ENCODE data around the gene IQGAP3. TPM values are rescaled to one million over a fixed set of nuclear protein-coding genes. Genes with fewer than 3 reads are reported as not detected.

IQGAP3 gene
- polyA plus RNA-seq, 4 donors, result 9.6 to 18.8 (median 14.6) TPM

DNA sequence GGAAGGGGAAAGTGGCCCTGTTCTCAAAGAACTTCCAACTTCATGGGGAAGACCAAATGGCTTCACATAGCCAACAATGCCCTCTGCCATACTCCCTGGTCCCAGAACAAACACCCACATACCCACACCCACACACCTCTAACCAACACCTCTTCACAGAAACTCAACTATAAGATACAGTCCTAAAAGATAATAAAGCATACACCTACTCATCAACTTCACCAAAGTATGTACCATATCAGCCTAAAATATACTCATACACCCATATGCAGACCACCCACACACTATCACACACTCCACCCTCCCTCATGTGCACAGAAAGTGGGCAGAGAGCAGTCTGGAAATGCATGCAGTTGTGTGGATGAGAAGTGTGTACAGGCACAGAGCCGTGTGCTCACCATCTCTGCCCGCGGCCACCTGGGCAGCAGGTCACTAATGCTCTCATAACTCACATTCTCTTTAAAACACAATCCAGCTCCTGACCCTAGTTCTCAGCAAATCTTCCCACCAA lies 27.7 kb downstream of the IQGAP3 start:
- DNase-seq (ENCODE audit: low read depth in 4 of 4, low spot score in 2 of 4), result no peak

DNA sequence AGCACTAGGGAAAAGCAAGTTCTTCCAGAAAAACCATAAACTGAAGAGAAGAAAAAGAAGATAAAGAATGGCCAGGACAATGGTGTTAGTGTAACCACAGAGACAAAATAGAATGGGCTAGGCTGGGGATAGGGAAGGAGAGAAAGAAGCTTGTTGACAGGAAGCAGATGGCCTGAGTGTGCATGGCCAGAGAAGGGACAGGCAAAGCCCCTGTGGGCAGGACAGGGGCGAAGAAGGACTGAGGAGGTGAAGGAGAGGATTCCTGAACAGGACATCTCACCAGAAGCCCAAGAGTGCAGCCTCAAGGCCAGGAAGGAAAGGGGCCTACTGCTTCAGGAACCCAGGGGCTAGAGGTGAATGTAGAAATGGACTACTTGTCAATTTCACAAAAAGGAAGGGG lies 29.3 kb downstream of the IQGAP3 start:
- no peak for DNase-seq (ENCODE audit: low read depth in 4 of 4, low spot score in 2 of 4)

DNA sequence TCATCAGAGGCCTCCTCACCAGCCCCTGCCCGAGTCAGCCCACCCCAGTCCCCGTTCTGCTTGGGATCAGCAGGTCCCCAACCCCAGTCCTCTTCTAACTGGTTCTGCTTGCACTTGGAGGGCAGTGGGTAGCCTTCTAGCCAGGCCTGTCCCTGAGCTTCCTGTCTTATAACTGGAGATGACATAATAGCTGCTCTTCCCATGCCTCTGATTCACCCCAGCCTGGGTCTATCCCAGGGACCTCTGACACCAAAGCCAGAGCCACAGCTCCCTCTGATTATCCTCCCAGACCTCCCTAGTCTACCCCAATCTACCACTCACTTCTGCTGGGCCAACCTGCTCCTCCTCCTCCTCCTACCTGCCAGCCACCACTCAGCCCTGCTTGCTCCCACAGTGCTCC lies 31.4 kb downstream of the IQGAP3 start:
- DNase-seq (ENCODE audit: low read depth in 4 of 4, low spot score in 2 of 4), result no peak

DNA sequence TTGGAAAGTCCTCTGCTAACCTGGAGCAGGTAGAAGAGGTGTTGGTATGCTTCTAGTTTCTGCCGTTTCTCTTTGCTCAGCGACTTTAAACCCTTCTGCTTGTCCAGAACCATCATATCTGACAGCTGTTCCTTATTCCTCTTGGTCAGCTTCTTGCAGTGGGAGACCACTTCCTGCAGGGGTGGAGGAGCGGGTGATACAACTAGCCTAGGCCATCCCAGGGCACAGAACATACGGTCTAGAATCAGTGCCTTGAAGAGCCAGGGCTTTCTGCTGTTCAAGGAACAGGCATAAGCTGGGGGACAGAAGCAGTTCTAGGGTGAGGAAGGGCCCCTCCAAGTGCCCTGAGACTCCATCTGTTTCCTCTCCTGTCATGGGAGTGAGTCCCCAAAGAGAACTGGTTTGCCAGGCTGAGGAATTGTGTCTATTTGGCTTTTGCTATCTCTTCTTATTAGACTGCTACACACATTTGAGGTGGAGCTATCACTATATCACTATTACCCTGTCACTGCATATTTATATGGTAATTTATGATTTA lies 32.5 kb downstream of the IQGAP3 start:
- no peak for DNase-seq (ENCODE audit: low read depth in 4 of 4, low spot score in 2 of 4)

DNA sequence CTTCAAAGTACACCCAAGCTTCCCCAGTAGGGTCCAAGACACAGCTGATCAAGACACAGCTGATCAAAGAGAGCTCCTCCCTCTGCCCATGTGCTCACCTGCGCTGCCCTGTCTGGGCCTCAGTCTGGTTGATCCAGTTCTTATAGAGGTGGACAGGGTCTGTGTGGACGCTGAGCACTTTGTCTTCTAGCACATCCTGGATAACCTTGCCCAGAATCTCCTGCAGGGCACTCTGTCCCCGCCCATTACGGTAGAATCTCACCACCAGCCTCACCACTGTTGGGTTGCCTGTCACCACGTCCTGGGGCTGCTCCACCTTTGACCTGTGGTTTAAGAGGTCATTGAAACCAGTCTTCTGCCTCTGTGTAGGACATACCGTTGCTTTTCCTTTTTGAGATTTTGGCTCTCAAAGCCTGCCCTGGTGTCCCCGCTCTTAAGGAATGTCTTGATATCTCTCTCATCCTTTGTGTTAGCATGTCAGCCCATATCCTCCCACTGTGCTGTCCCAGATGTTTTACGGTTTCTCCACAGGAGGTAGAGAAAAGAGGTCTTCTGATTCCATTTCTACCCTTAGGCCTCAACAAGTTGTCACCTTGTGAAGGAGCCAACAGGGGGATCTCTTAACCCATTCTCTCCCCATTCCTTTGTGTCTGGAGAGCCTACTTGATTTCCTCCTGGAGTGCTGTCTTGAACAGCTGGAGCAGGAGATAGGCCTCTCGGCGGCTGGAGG lies 33.5 kb downstream of the IQGAP3 start:
- no peak for DNase-seq (ENCODE audit: low read depth in 4 of 4, low spot score in 2 of 4)

DNA sequence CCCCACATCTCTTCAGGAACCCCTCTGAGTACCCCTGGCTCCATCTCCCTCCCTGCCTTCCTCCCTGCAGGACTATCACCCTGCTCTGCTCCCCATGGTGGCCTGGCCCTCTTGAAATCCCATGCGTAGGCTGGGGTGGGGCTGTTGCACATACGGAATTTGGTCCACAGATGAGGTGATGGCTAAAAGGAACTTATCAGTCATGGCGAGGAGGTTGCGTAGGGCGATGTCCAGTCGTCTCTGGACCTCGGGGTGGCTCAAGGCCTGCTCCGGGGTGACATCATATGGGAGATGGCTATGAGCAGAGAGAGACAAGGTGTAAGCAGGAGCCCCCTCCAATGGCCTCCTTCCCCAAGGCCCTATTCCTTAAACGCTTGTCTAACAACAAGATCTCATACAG lies 35.3 kb downstream of the IQGAP3 start:
- no peak for DNase-seq (ENCODE audit: low read depth in 4 of 4, low spot score in 2 of 4)

DNA sequence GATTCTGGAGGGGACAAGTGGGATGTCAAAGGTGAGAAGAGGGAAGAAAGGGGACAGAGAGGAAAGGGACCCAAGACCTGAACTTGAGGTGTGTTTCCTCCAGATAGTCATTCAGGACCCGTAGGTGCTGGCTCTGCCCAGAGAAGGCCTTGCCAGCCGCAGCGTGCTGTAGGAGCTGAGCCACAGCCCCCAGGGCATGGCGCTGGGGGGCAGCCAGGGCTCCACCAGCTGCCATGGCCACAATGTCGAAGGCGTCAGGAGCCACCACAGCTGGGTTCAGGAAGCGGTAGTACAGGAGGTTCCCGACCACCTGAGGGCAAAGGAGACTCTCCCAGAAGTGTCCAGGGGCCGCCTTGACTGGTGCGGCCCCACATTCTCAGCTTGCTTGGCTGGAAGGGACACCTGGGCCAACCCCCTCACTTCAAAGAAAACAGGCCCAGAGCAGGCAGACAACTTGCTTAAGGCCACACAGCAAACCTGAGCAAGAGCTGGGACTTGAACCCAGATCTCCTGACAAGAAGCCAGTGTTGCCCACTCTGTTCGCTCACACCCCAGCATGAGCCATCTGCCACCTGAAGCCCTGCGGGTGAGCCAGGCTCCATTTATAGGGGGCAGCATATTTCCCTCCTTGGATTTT lies 37.8 kb downstream of the IQGAP3 start:
- DNase-seq (ENCODE audit: low read depth in 4 of 4, low spot score in 2 of 4), result no peak

DNA sequence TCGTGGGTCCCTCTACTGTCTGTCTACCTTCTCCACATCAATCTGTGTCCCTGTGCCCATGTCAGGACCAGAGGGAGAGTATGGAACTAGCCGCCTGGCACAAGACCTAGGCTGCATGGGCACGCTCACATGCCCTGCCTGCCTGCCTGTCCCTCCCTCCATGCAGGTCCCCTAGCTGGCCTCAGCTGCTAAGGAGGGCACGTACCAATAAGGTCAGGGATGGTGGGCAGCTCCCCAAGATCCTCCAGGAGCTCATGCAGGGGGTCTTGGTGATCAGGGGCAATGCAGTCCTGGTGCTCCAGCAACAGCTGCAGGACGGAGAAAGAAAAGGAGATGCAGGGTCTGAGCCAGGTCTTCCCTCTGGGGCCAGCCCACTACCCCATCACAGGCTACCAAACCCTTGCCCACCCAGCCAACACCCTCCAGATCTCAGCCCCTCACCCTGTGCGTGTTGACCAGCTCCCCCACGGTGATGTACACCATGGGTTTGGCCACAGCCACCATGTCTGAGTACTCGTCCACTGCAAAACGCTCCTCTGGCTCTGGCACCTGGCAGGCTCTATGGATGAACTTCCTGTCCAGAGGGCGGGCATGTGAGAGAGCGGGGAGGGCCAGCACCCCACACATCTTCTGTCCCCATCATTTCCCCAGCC lies 38.7 kb downstream of the IQGAP3 start:
- DNase-seq (ENCODE audit: low read depth in 4 of 4, low spot score in 2 of 4), result no peak

DNA sequence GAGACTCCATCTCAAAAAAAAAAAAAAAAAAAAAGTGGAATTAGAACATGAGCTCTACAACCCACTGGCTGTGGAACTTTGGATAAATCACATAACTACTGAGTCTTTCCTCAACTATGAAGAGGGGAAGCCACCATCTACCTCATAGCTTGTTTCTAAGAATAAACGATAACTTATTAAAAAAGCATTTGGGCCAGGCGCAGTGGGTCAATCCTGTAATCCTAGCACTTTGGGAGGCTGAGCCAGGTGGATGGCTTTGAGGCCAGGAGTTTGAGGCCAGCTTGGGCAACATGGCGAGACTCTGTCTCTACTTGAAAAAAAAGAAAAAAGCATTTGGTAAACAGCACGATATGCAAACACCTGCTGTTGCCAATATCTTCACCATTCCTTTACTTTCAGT lies 40.0 kb downstream of the IQGAP3 start:
- no peak for DNase-seq (ENCODE audit: low read depth in 4 of 4, low spot score in 2 of 4)

DNA sequence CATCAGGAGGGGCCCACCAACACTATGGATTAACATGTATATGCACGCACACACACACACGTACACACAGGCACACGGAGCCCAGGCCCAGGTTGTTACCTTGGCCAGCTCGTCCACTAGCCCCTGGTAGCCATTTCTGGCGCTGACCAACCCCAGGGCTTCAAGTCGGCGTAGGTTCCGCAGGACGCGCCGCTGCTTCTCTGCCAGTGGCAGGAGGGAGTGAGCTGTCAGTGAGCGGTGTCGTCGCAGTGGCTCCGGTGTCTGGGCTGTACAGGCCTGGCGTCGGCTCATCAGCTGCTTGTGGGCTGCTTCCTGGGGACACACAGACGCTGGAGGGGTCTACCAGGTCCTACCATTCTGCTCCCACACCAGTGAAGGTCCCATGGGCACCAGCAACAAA lies 42.4 kb downstream of the IQGAP3 start:
- DNase-seq (ENCODE audit: low read depth in 4 of 4, low spot score in 2 of 4), result no peak

DNA sequence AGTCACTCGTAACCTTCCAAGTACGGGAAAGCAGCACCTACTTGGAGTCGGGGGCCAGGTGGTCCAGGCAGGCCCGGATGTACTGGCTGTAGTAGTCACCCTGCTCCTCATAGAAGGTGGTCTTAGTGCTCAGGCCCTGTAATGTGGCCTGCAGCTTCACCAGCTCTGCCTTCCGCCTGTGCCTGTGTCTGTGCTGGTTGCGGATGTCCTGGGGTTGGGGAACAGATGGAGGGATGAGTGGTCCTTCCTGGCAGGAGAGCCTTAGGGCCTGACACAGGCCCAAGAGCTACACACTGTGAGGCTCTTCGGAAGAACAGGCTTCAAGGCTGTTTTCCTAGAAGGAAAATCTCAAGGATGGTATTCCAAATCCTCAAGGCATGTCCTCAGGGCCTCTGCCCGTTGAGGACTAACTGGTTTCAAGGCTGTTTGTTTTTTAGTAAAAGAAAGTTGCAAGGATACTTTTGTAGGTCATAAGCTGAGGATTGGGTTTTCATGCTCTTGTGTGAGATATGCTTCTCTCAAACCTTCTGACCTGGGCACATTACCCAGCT lies 43.4 kb downstream of the IQGAP3 start:
- no peak for DNase-seq (ENCODE audit: low read depth in 4 of 4, low spot score in 2 of 4)

DNA sequence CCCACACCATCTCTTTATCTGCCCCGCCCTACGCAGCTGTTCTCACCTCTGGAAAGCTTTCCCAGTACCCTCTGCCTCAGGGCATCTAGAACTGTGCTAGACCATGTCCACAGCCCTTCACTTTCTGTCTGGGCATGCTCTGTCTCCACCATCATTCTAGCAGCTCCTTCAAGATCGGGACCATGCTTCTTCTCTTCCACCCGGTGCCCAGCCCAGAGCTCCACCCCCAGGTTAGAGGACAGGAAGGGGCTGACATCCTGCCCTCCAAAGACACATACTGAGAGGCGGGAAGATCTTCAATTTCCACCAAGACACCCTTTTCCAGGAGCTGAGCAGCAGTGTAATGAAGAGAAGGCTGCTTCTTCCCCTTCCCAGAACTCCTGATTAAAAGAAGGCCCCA lies 44.1 kb downstream of the IQGAP3 start:
- no peak for DNase-seq (ENCODE audit: low read depth in 4 of 4, low spot score in 2 of 4)

DNA sequence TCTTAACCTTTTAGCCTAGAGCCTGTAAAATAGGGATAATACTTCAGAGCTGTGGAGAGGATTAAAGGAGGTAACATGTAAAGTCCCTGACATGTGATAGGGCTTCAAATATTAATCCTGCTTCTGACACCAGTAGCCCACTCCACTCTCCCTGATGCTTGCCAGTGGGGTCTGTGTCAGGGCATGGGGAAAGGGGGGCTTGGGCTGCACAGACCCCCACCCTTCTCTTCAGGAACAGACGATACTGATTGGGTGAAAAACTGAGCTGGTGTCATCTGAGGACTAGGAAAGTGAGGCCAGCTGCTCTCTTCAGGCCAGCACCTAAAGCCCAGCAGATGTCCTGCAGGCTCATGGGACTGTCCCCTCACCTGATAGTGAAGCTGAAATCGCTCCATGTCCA lies 44.8 kb downstream of the IQGAP3 start:
- DNase-seq (ENCODE audit: low read depth in 4 of 4, low spot score in 2 of 4), result no peak

DNA sequence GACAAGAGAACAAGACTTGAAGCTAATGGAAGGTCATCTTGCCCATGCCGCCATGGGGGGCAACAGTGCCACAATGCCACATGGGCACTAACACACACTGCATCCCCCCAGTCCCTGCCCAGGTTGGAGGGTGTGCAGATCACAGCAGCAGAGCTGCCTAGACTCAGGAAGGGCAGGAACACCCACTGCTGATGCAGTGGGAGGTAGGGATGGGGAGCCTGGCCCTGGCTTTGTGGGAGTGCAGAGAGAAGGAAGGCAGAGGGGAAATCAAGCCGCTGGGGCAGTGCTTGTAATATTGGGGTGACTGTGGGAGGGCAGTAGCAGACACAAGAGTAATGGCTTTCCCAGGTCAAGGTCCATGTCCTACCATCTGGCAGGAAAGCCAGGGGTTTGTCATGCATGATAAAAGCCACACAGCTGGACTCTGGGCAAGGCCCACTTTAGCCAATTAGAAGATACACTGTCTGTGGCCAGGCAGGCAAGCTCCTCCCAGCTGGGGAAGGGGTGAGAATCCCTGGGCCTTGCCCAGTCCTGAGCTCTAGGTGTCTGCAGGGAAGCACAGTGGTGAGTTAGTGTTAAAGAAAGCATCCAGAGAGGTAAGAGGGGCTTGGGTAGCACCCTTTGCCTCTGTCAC lies 46.4 kb downstream of the IQGAP3 start:
- no peak for DNase-seq (ENCODE audit: low read depth in 4 of 4, low spot score in 2 of 4)

DNA sequence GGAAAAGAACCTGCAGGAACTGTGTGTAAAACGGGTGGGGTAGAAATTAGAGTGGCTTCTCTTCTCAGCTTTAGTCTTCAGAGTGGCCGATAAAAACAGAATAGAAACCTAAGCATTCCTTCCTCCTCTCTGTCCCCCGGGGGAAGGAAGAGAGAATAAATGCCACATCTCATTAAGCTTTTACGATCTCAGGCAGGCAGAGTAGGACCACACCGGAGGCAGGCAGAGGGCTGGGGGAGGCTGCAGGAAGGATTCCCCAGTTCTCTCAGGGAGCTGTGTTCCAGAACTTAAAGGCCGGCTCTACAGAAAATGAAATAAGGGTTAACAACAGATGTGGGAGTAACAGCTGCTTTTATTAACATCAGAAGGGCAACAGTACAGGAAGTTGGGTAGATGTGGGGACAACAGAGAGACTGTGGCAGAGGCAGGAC lies 47.3 kb downstream of the IQGAP3 start:
- DNase-seq (ENCODE audit: low read depth in 4 of 4, low spot score in 2 of 4), result no peak

DNA sequence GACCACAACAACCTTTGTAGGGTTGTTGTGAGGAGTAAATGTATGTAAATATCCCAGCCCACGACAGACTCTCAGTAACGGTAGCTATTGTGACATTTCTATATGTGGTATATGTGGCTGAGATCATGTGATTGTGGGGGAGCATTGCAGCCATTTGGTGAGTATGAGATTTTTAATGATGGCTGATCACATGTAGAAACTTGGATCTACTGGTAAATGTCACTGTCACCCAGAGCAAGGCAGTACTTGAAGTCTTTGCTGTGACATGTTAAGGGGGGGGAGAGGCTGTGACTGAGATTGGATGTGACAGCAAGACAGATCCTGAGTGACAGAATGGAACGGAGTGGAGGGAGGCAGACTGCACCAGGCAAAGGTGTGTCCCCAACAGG lies 47.9 kb downstream of the IQGAP3 start:
- DNase-seq (ENCODE audit: low read depth in 4 of 4, low spot score in 2 of 4), result no peak

DNA sequence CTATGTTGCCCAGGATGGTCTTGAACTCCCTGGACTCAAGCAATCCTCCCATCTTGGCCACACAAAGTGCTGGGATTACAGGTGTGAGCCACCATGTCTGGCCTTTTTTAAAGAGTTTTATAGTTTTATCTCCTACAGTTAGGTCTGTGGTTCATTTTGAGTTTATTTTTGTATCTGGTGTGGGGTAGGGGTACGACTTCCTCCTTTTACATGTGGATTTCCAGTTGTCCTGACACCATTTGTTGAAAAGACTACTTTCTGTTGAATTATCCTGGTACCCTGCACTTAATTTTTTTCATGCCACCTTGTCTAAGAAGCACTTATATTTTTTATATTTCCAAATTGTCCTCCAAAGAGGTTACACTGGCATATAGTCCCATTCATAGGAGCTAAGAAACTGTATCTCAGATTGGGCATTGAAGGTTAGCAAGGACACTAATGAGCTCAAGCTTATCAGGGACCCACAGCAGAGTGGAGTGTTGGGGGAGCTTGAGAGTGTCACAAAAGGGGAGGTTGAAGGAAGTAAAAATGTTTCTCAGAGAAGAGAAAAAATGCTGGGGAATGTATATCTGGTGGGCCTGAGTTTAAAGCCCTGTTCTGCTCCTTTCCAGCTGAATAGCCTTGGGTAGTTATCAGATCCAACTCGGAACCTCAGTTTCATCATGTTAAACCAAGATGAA lies 48.4 kb downstream of the IQGAP3 start:
- no peak for DNase-seq (ENCODE audit: low read depth in 4 of 4, low spot score in 2 of 4)

DNA sequence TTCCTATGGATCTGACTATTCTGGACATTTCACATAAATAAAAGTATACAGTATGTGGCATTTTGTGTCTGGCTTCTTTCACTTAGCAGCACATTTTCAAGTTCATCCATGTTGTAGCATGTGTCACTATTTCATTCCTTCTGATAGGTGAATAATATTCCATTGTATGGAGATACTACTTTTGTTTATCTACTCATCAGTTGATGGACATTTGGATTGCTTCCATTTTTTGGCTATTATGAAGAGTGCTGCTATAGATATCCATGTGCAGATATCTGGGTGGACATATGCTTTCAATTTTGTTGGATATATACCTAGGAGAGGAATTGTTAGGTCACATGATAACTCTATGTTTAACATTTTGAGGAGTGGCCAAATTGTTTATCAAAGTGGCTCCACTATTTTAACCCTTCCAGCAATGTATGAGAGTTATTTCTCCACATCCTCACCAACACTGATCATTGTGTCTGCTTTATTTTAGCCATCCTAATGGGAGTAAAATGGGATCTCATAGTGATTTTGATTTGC lies 49.9 kb downstream of the IQGAP3 start:
- DNase-seq (ENCODE audit: low read depth in 4 of 4, low spot score in 2 of 4), result no peak

DNA sequence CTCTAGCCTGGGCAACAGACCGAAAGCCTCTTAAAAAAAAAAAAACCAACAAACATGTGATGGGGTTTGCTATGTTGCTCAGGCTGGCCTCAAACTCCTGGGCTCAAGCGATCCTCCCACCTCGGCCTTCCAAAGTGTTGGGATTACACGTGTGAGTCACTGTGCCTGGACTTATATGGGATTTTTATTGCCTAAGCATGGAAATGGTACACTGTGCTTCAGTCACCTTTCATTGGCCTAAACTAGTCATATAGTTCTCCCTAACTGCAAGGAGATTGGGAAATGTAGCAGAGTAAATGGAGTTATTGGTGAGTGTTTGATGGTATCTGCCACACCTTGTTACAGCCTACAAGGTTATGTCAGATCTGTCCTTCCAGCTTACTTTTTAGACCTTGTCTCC lies 54.6 kb downstream of the IQGAP3 start:
- no peak for DNase-seq (ENCODE audit: low read depth in 4 of 4, low spot score in 2 of 4)

DNA sequence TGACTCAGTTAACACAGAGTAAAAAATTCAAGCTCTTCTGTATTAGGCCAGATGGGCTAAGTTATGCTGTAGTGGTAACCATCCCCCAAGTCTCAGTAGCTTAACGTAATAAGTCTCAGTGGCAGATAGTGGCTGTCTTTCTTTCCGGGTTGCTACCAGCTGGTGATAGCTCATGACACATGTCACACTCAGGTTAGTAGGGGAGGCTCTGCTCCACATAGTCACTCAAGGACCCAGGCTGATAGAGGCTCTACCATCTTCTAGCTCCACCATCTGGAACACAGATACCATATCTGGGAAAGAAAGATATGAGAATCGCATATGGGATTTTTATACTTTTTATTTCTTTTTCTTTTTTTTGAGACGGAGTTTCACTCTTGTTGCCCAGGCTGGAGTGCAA lies 55.5 kb downstream of the IQGAP3 start:
- no peak for DNase-seq (ENCODE audit: low read depth in 4 of 4, low spot score in 2 of 4)

Data from left renal cortex interstitium (tissue), 4 donors.